Activated CD4-positive, alpha-beta memory T cell treated with anti-CD3 and anti-CD28 coated beads for 36 hours (primary cell): ENCODE results near the gene GRIK3. TPM values are rescaled to one million over a fixed set of nuclear protein-coding genes. Genes with fewer than 3 reads are reported as not detected.
A peak's percentile ranks its signal among the peaks of the same experiment; 100 is the strongest.

Source experiments
- CTCF ChIA-PET: fragments of 350-600 bp; sonication (Branson Sonifier 250); formaldehyde crosslinking; loops from one replicate; lab custom pipeline; 2021; ENCODE audit warnings: antibody characterized with exemption, inconsistent platforms; lab: Charles Lee
- POLR2A ChIA-PET: fragments of 350-600 bp; sonication (Branson Sonifier 250); formaldehyde crosslinking; loops from one replicate; lab custom pipeline; 2021; ENCODE audit warnings: antibody characterized with exemption; lab: Charles Lee
- DNase-seq: peaks from one replicate; pipeline ENCODE4 v3.0.0-alpha.2; 2020
- H3K27ac Mint-ChIP-seq: one replicate; pipeline ENCODE4 v1.8.0; 2021; ENCODE audit warnings: mixed read lengths
- H3K27me3 Mint-ChIP-seq: one replicate; pipeline ENCODE4 v1.8.0; 2021; ENCODE audit warnings: mixed read lengths
- H3K36me3 Mint-ChIP-seq: one replicate; pipeline ENCODE4 v1.8.0; 2021; ENCODE audit warnings: mixed read lengths
- H3K4me1 Mint-ChIP-seq: one replicate; pipeline ENCODE4 v1.8.0; 2021; ENCODE audit warnings: low read depth, mixed read lengths
- H3K4me3 Mint-ChIP-seq: one replicate; pipeline ENCODE4 v1.8.0; 2021; ENCODE audit warnings: mild to moderate bottlenecking, mixed read lengths
- H3K9me3 Mint-ChIP-seq: one replicate; pipeline ENCODE4 v1.8.0; 2021; ENCODE audit warnings: mixed read lengths
- intact Hi-C: fragments of 100-400 bp; cut with micrococcal nuclease; formaldehyde crosslinking; loops from one replicate; pipeline ENCODE4 v1.15.1; 2023
- total RNA-seq, 2 experiments: library from RNA; stranded (reverse); gene quantifications; one replicate each; pipeline ENCODE4 v1.2.3, GENCODE V29; 2021

Gene GRIK3
- total RNA-seq, 2 experiments from 2014 or later = not detected

DNA sequence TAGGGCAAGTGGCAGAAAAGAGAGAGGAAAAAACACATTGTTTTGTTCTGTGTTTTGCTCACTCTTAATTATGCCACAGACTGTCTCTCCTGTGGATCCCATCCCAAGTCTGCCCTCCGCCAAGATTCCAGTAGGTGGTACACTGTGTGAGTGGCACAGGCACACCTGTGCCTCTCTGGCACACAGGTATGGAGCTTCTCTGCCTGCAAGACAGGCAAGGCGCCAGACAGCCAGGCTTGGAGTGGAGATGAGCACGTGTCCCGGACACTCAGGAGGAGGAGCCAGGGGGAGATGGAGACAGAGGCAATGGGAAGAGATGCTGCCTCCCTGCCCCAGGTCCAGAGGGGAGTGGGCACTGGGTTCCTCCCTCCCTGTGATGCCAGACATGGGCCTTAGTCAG, 6.5 kb upstream of the GRIK3 start:
- H3K27me3 Mint-ChIP-seq = peaks cover 55% of the 10 kb centered on the region
- CTCF ChIA-PET = no interaction called here
- no peak overlapping the region for H3K27ac Mint-ChIP-seq
- POLR2A ChIA-PET = no interaction called here
- H3K36me3 Mint-ChIP-seq = no peaks in the 10 kb centered on the region
- H3K9me3 Mint-ChIP-seq = no peaks in the 10 kb centered on the region
- H3K4me1 Mint-ChIP-seq = peaks cover 3% of the 10 kb centered on the region
- no peak for DNase-seq
- no peak overlapping the region for H3K4me3 Mint-ChIP-seq
- intact Hi-C loops = no loop called here

DNA sequence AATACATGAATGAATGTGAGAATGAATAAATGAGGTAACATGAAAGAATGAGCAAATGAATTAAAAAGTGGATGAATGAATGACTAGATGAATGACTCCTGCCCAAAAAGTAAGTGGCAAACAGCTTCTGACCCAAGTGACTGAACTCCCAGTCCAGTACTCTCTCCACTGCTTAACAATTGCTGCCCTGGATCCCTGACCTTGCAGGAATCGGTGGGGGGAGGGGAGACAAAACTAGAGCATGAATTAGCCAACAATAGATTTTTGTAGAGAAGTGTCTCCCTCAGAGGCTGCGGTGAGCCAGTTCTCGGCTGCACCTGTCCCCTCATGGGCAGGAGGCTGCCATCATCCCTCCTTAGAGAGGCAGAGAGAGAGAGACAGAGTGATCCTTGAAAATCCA, 5.9 kb upstream of the GRIK3 start:
- ChIA-PET POLR2A (no interaction called here), CTCF (no interaction called here)
- H3K36me3 Mint-ChIP-seq = no peaks in the 10 kb centered on the region
- intact Hi-C loops = no loop called here
- no peaks in the 10 kb centered on the region for H3K9me3 Mint-ChIP-seq
- peaks cover 60% of the 10 kb centered on the region for H3K27me3 Mint-ChIP-seq
- H3K27ac Mint-ChIP-seq = no peak overlapping the region
- H3K4me3 Mint-ChIP-seq = no peak overlapping the region
- no peak for DNase-seq
- H3K4me1 Mint-ChIP-seq = peaks cover 3% of the 10 kb centered on the region

DNA sequence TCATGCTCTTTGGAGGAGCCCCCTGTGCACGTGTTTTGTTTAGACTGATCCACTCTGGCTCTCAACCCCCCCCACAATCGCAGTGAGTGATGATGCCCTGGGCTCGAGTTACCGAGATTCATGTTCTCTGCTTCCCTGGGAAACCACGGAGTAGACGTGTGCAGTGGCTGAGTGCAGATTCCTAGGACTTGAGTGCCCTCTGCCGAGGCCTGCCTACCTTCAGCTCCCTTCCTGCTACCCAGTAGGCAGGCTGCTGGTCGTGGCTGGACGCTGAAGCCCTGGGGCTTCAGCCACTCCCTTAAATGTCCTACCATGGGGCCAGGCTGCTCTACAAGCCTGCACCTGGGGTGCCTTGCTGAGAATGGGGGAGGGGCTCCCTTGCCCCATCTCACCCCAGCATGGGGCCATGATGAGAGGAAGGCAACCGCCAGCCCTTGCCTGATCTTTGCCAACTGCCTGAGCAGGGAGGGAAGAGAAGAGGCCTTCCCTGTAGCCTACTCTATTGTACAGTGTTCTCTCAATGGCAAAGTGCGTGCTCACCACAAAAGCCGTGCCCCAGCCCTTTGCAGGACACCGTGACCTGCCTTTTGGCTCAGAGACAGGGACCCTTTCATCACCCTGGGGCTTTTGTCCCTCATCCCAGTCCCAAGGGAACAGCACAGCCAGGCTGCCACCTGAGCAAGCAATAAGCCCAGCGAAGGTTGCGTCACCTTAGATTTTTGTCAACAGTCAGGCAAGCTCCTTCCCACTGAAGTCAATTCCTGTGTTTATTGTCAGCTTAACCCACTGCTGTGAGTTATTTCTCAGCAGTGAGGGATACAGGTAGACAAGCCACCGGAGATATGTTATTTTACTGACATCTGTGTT, 4.1 kb upstream of the GRIK3 start:
- Mint-ChIP-seq H3K9me3 (no peaks in the 10 kb centered on the region), H3K4me3 (no peak overlapping the region), H3K4me1 (peaks cover 3% of the 10 kb centered on the region), H3K27ac (no peak overlapping the region), H3K36me3 (no peaks in the 10 kb centered on the region), H3K27me3 (peaks cover 58% of the 10 kb centered on the region)
- POLR2A ChIA-PET = no interaction called here
- CTCF ChIA-PET = no interaction called here
- no peak for DNase-seq
- intact Hi-C loops = no loop called here

DNA sequence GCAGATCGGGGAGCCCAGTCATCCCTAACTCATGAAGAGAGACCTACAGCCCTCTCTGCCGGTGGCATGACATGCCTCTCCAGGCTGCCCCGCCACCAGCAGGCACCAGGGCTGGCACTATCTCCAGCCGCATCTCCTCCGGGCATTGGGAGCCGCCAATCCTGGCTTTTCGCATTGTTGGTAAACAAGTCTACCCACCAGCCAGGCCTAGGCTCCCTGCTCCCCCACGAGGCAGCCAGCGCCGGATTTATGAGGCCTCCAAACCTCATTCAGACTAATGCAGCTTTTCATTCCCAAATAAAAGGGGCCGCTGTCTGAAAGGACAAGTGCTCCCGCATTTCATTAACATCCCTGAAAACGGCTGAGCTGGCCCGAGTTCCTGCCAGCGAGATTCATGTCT, 3.4 kb upstream of the GRIK3 start:
- no peaks in the 10 kb centered on the region for H3K9me3 Mint-ChIP-seq
- ChIA-PET POLR2A (no interaction called here), CTCF (no interaction called here)
- H3K27me3 Mint-ChIP-seq = peaks cover 55% of the 10 kb centered on the region
- H3K36me3 Mint-ChIP-seq = no peaks in the 10 kb centered on the region
- no peak for DNase-seq
- intact Hi-C loops = no loop called here
- H3K4me3 Mint-ChIP-seq = no peak overlapping the region
- H3K4me1 Mint-ChIP-seq = peaks cover 3% of the 10 kb centered on the region
- no peak overlapping the region for H3K27ac Mint-ChIP-seq

DNA sequence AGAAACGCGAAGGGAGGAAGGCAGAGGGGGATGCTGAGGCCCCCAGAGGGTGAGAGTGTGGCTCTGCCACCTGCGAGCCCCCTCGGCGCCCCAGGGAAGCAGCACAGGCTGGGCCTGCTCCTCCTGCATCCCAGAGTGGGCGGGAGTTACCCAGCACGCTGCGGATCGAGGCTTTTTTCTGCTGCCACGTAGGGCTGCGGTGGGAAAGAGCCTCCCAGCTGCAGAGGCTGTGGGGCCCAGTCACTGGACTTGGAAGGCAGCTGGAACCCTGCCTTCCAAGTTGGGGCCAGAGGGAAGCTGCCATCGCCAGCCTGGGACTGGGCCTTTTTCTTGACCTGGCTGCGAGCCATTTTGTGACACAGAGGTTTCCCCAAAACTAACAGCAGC, 2.3 kb upstream of the GRIK3 start:
- ChIA-PET CTCF (no interaction called here), POLR2A (no interaction called here)
- no peak overlapping the region for H3K27ac Mint-ChIP-seq
- no peak overlapping the region for H3K4me3 Mint-ChIP-seq
- H3K9me3 Mint-ChIP-seq = no peaks in the 10 kb centered on the region
- intact Hi-C loops = no loop called here
- peaks cover 3% of the 10 kb centered on the region for H3K4me1 Mint-ChIP-seq
- peaks cover 60% of the 10 kb centered on the region for H3K27me3 Mint-ChIP-seq
- no peaks in the 10 kb centered on the region for H3K36me3 Mint-ChIP-seq
- no peak for DNase-seq

DNA sequence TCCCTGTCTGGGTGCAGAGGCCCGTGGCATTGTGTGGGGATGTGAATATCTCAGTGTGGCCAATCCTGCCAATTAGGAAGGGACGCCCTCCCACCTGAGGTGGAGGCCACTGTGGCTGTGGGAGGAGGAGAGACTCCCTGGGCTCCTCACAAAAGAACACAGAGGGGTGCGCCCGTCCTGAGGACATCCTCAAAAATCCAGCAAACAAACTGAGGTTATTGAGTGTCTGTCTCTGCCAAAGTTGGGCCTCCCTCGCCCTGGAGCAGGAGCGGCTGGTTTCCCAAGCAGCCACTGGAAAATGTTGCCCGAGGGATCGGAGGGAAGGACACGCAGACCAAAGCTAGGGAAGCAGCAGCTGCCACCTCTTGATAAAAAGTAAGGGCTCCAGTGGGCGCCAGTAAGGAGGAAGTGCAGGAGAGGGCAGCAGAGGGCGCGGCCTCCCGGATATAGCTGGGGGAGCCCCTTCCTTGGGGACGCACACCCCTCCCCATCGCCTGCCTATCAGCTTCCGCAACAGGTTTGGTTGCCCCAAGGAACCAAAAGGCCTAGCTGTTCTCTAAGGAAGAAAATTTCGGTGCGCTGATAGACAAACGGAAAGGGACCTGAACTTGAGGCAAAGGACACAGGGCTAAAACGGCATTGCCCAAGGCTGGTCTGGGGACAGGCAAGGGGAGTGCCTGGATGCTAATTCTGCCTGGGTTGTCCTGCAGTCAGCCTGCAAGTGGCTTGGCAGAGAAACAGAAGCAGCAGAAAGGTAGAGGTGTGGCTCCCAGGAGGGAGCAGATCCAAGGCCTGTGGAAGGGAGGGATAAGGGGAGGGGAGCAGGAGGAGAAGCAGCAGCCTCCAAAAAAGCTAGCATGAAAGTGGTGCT, 1.7 kb upstream of the GRIK3 start:
- no peaks in the 10 kb centered on the region for H3K9me3 Mint-ChIP-seq
- DNase-seq = peak; percentile 45
- ChIA-PET CTCF (no interaction called here), POLR2A (no interaction called here)
- H3K36me3 Mint-ChIP-seq = no peaks in the 10 kb centered on the region
- peaks cover 61% of the 10 kb centered on the region for H3K27me3 Mint-ChIP-seq
- no peak overlapping the region for H3K4me3 Mint-ChIP-seq
- peaks cover 3% of the 10 kb centered on the region for H3K4me1 Mint-ChIP-seq
- no peak overlapping the region for H3K27ac Mint-ChIP-seq
- intact Hi-C loops = no loop called here

DNA sequence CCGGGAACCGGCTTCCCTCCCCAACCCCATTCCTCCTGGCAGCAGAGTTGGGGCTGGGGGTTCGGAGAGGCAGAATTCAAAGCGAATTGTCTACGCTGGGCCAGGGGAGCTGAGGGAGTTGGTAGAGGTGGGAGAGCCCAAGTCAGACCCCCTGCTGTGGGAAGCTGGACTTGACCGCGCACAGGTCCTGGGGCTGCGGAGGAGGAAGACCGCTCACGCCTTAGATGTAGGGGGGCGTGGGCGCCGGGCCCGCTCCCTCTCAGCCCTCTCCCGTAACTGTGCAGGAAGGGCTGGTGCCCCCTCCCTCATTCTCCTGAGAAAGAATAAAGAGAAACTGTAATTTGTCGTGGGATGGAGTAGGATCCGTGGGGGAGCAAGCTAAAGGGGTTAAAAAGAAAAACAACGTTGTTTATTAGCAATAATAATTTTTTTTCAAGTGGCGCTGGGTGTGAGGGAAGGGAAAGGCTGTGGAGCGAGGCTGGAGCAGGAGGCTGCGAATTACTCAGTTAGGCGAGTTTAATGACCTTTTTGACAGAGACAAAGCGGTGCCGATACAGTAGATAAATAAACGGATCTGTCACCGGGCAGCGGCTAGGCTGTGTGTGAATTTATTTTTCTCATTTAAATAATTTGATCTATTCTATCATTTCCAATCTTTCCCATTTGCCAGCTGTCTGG, 838 bp upstream of the GRIK3 start:
- Mint-ChIP-seq H3K4me1 (peaks cover 3% of the 10 kb centered on the region), H3K27me3 (peaks cover 58% of the 10 kb centered on the region), H3K36me3 (no peaks in the 10 kb centered on the region), H3K27ac (no peak overlapping the region), H3K9me3 (no peaks in the 10 kb centered on the region), H3K4me3 (no peak overlapping the region)
- ChIA-PET POLR2A (no interaction called here), CTCF (no interaction called here)
- DNase-seq = no peak
- intact Hi-C loops = no loop called here

- no peak for DNase-seq
- H3K27ac Mint-ChIP-seq = no peak overlapping the region
- H3K9me3 Mint-ChIP-seq = no peaks in the 10 kb centered on the region
- intact Hi-C loops = no loop called here
- H3K4me3 Mint-ChIP-seq = no peak overlapping the region
- ChIA-PET CTCF (no interaction called here), POLR2A (no interaction called here)
- H3K36me3 Mint-ChIP-seq = no peaks in the 10 kb centered on the region
- H3K27me3 Mint-ChIP-seq = peaks cover 44% of the 10 kb centered on the region
- peaks cover 3% of the 10 kb centered on the region for H3K4me1 Mint-ChIP-seq
Measured at GRCh38 chr1:37033355-37034101, 787 bp downstream of the GRIK3 start.

DNA sequence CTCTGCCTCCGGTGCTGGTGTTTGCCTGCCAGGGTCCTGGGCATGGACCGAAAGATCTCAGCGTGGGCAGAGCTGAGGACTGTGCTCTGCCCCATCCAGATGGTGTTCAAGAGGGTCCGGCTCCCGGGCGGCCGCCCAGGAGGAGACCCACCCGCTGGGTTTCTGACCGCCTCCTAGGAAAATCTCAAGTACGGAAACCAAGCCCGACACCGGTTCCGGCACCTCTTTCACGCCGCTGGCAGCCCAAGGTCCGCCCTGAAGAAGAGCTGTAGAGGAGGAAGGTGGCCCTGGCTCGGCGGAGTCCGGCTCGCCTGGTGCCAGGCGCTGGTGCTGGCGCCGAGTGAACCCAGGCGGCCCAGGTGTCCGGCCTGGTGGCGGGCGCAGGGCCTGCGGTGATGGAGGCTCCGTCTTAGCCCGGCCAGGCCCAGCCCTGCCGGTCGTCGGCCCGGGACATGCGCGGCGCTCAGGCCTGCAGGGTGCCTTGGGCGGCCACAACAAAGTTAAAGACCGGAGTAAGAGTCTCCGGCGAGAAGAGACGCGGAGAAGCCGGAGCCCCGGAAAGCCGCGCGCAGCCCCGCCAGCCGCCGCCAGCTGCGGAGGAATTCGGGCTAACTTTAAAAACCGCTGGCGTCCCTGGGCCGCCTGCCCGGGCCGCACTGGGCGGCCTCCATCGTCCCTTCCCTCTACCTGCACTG, 1.5 kb downstream of the GRIK3 start:
- Mint-ChIP-seq H3K27ac (no peak overlapping the region), H3K9me3 (no peaks in the 10 kb centered on the region), H3K4me1 (peaks cover 3% of the 10 kb centered on the region), H3K4me3 (no peak overlapping the region), H3K36me3 (no peaks in the 10 kb centered on the region), H3K27me3 (peaks cover 40% of the 10 kb centered on the region)
- ChIA-PET POLR2A (no interaction called here), CTCF (no interaction called here)
- no peak for DNase-seq
- intact Hi-C loops = no loop called here

GRCh38 chr1:37031871-37032270, 2.4 kb downstream of the GRIK3 start:
- Mint-ChIP-seq H3K4me3 (no peak overlapping the region), H3K36me3 (no peaks in the 10 kb centered on the region), H3K27me3 (peaks cover 36% of the 10 kb centered on the region), H3K27ac (no peak overlapping the region), H3K9me3 (no peaks in the 10 kb centered on the region), H3K4me1 (peaks cover 3% of the 10 kb centered on the region)
- POLR2A ChIA-PET = no interaction called here
- CTCF ChIA-PET = no interaction called here
- no peak for DNase-seq
- intact Hi-C loops = no loop called here

- ChIA-PET CTCF (no interaction called here), POLR2A (no interaction called here)
- H3K27ac Mint-ChIP-seq = no peak overlapping the region
- peaks cover 35% of the 10 kb centered on the region for H3K27me3 Mint-ChIP-seq
- no peak overlapping the region for H3K4me3 Mint-ChIP-seq
- no peaks in the 10 kb centered on the region for H3K9me3 Mint-ChIP-seq
- peaks cover 3% of the 10 kb centered on the region for H3K4me1 Mint-ChIP-seq
- no peak for DNase-seq
- no peaks in the 10 kb centered on the region for H3K36me3 Mint-ChIP-seq
- intact Hi-C loops = no loop called here
Measured at GRCh38 chr1:37031429-37031828, 2.9 kb downstream of the GRIK3 start.
